Measurements from ENCODE around the gene ZMIZ2.

DNA sequence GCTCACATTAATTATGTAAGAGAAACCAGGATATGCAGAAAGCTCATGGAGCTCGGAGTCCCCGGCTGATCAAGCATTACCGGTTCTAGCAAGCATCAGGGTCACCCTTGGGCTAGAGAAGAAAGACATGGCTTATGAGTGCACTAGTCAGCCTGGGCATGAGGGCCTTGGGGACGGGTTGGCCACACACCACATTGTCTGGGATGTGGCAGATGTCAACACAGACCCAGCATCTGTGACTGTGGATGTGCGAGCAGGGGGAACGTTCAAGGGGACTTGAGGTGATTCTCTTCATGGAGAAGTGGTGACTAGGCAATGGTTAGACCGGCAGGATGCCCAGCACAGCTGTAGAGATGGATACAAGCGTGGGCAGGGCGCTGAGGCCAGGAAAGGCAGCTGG lies 13.7 kb downstream of the ZMIZ2 start:
- TF ChIP-seq CTCF (IDR thresholded peaks at IDR 0.05) (no peak), POLR2A (IDR thresholded peaks at IDR 0.05) (no peak)
